ENCODE data around the gene FBXL13.

GRCh38 chr7:102991077-102991539, 83.5 kb downstream of the FBXL13 start:
- TF ChIP-seq, protein P1, sequence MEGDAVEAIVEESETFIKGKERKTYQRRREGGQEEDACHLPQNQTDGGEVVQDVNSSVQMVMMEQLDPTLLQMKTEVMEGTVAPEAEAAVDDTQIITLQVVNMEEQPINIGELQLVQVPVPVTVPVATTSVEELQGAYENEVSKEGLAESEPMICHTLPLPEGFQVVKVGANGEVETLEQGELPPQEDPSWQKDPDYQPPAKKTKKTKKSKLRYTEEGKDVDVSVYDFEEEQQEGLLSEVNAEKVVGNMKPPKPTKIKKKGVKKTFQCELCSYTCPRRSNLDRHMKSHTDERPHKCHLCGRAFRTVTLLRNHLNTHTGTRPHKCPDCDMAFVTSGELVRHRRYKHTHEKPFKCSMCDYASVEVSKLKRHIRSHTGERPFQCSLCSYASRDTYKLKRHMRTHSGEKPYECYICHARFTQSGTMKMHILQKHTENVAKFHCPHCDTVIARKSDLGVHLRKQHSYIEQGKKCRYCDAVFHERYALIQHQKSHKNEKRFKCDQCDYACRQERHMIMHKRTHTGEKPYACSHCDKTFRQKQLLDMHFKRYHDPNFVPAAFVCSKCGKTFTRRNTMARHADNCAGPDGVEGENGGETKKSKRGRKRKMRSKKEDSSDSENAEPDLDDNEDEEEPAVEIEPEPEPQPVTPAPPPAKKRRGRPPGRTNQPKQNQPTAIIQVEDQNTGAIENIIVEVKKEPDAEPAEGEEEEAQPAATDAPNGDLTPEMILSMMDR (IDR thresholded peaks at IDR 0.05; ENCODE audit: low read length) = no peak
- TF ChIP-seq EZH2 (IDR thresholded peaks at IDR 0.05; ENCODE audit: borderline replicate concordance, low read length) = no peak
